Upper lobe of right lung (tissue), 1 donor: ENCODE data around the gene DNAH2. TPM values are rescaled to one million over a fixed set of nuclear protein-coding genes. Genes with fewer than 3 reads are reported as not detected.
A peak's percentile ranks its signal among the peaks of the same experiment; 100 is the strongest.

Experiments
- ATAC-seq: fragments of 200-7000 bp; cut with Tn5 transposase; one replicate; pipeline ENCODE4 v1.9.1; 2020; ENCODE audit warnings: mild to moderate bottlenecking, moderate library complexity
- DNase-seq: peaks from one replicate; pipeline ENCODE4 v3.0.0-alpha.2; 2020
- H3K27ac ChIP-seq: fragments of 200-600 bp; one replicate; pipeline ENCODE4 v1.8.0; 2022
- H3K27me3 ChIP-seq: fragments of 200-600 bp; one replicate; pipeline ENCODE4 v1.8.0; 2022; ENCODE audit warnings: mild to moderate bottlenecking
- H3K36me3 ChIP-seq: fragments of 200-600 bp; one replicate; pipeline ENCODE4 v1.8.0; 2022
- H3K4me1 ChIP-seq: fragments of 200-600 bp; one replicate; pipeline ENCODE4 v1.8.0; 2022
- H3K4me3 ChIP-seq: fragments of 200-600 bp; one replicate; pipeline ENCODE4 v1.8.0; 2022; ENCODE audit warnings: mild to moderate bottlenecking
- H3K9me3 ChIP-seq: fragments of 200-600 bp; one replicate; pipeline ENCODE4 v1.8.0; 2022
- CTCF ChIP-seq: fragments of 200-600 bp; IDR thresholded peaks from one replicate; pipeline ENCODE4 v1.8.0; 2022; ENCODE audit warnings: antibody characterized with exemption
- intact Hi-C: fragments of 100-400 bp; cut with DNase I; formaldehyde crosslinking; loops from one replicate; pipeline ENCODE4 v1.11.0; 2022
- total RNA-seq: library from RNA; stranded (reverse); fragmentation: NEBNext Ultra II Directional; extraction: Animal tissue kit (Norgen Biotek cat#: 25700); gene quantifications from one replicate; pipeline ENCODE4 v1.2.1, GENCODE V29; 2021
- donor health status: DM: no; HTN: yes; CAD: no; lungs with severe emphysema.

The DNAH2 gene
- total RNA-seq, 1 donor from 2014 or later: 0.58 TPM

- Histone ChIP-seq H3K4me3 (peak overlapping the region; percentile 73), H3K36me3 (peaks cover 26% of the 10 kb centered on the region), H3K27me3 (no peaks in the 10 kb centered on the region), H3K9me3 (no peaks in the 10 kb centered on the region), H3K27ac (peak overlapping the region; percentile 89), H3K4me1 (peaks cover 28% of the 10 kb centered on the region)
- intact Hi-C loops: no loop called here
- TF ChIP-seq CTCF: no peak
- ATAC-seq (no peak), DNase-seq (peak; percentile 72)
Measured at GRCh38 chr17:7856011-7856810, 138.7 kb downstream of the DNAH2 start.

- Histone ChIP-seq H3K27ac (peak within 1 kb of the TSS; percentile 89), H3K27me3 (no peaks in the 10 kb centered on the region), H3K4me1 (peaks cover 25% of the 10 kb centered on the region), H3K4me3 (peak within 1 kb of the TSS; percentile 73), H3K36me3 (peaks cover 22% of the 10 kb centered on the region), H3K9me3 (no peaks in the 10 kb centered on the region)
- ATAC-seq (peak; percentile 89), DNase-seq (peak; percentile 98)
- intact Hi-C loops: no loop called here
- TF ChIP-seq CTCF: peak; percentile 43
Measured at GRCh38 chr17:7856811-7857712, 139.5 kb downstream of the DNAH2 start, which contains the start of gene NAA38. Gene NAA38, minus strand, starts transcription at chr17:7857559. Its CDS starts 96 bp downstream, at chr17:7857463.

- Histone ChIP-seq H3K4me1 (peaks cover 26% of the 10 kb centered on the region), H3K36me3 (peaks cover 13% of the 10 kb centered on the region), H3K27me3 (no peaks in the 10 kb centered on the region), H3K4me3 (peak within 1 kb of the TSS; percentile 73), H3K27ac (peak within 1 kb of the TSS; percentile 89), H3K9me3 (no peaks in the 10 kb centered on the region)
- DNase-seq: peak; percentile 91
- intact Hi-C loops: no loop called here
- ATAC-seq: peak; percentile 69
- TF ChIP-seq CTCF: no peak
Measured at GRCh38 chr17:7857713-7858521, 140.4 kb downstream of the DNAH2 start, which contains the start of gene CYB5D1. Gene CYB5D1, plus strand, starts transcription at chr17:7858003. Its CDS starts 132 bp downstream, at chr17:7858135.

- peaks cover 31% of the 10 kb centered on the region for H3K4me1 ChIP-seq
- ATAC-seq: no peak
- intact Hi-C loops: no loop called here
- H3K27me3 ChIP-seq: no peaks in the 10 kb centered on the region
- H3K27ac ChIP-seq: peak overlapping the region; percentile 89
- peak; percentile 72 for DNase-seq
- no peaks in the 10 kb centered on the region for H3K9me3 ChIP-seq
- H3K36me3 ChIP-seq: peaks cover 9% of the 10 kb centered on the region
- peak; percentile 38 for TF ChIP-seq CTCF
- peak overlapping the region; percentile 73 for H3K4me3 ChIP-seq
Measured at GRCh38 chr17:7858522-7858810, 140.9 kb downstream of the DNAH2 start.

- H3K27ac ChIP-seq: peak overlapping the region; percentile 89
- H3K4me3 ChIP-seq: no peak overlapping the region
- intact Hi-C loops: no loop called here
- no peak for ATAC-seq
- no peaks in the 10 kb centered on the region for H3K9me3 ChIP-seq
- peaks cover 5% of the 10 kb centered on the region for H3K36me3 ChIP-seq
- no peak for DNase-seq
- H3K27me3 ChIP-seq: no peaks in the 10 kb centered on the region
- H3K4me1 ChIP-seq: peaks cover 31% of the 10 kb centered on the region
- TF ChIP-seq CTCF: no peak
Measured at GRCh38 chr17:7859028-7859427, 141.5 kb downstream of the DNAH2 start.
